Measurements from ENCODE around the gene ETNK1.
"Not testable (repeated sequence)": the region's sequence is repeated elsewhere in the genome, so short reads cannot be mapped to it uniquely, and the experiment has no call there.

Gene ETNK1

GRCh38 chr12:22701216-22701809 is 76.3 kb downstream of the ETNK1 start:
- H3K23ac ChIP-seq (ENCODE audit: low read length in 2 of 2); H3K4me1 ChIP-seq (ENCODE audit: control insufficient read depth, insufficient read depth, low read depth, low read length); H2BK5ac ChIP-seq (ENCODE audit: low read depth, low read length, poor library complexity, severe bottlenecking); H2BK12ac ChIP-seq (ENCODE audit: low read length in 2 of 2); H4K91ac ChIP-seq (ENCODE audit: low read length); H4K8ac ChIP-seq (ENCODE audit: low read length); H2AFZ ChIP-seq (ENCODE audit: low read depth, low read length); H3K14ac ChIP-seq (ENCODE audit: low read length in 2 of 2); H3K36me3 ChIP-seq (ENCODE audit: control insufficient read depth in 1 of 2, insufficient read depth in 2 of 2, low read depth in 1 of 2, low read length in 2 of 2); H3K27me3 ChIP-seq (ENCODE audit: control insufficient read depth in 1 of 2, insufficient read depth in 1 of 2, low read length in 2 of 2); H2BK120ac ChIP-seq (ENCODE audit: low read depth, low read length); H3K4ac ChIP-seq (ENCODE audit: low read depth in 1 of 2, low read length in 2 of 2); H2AK5ac ChIP-seq (ENCODE audit: low read length, severe bottlenecking); H3K18ac ChIP-seq (ENCODE audit: low read depth in 1 of 2, low read length in 2 of 2); H2BK15ac ChIP-seq (ENCODE audit: low read depth, poor library complexity, severe bottlenecking); H3K9ac ChIP-seq (ENCODE audit: low read length); DNase-seq; H3K79me1 ChIP-seq (replicated peaks; ENCODE audit: low read length, poor library complexity, severe bottlenecking); H3K4me2 ChIP-seq (ENCODE audit: low read length, poor library complexity, severe bottlenecking); H3K9me3 ChIP-seq (ENCODE audit: control insufficient read depth, low read length); H3K4me3 ChIP-seq (ENCODE audit: insufficient read depth in 1 of 2, low read depth in 1 of 2, low read length in 2 of 2): not testable (repeated sequence)
- H3K27ac ChIP-seq (ENCODE audit: low read length, poor library complexity, severe bottlenecking), result peak overlapping the region; percentile 35
- WGBS, result 57% methylated on average over 2 of the region's 7 CpGs

GRCh38 chr12:22702690-22703089 is 77.7 kb downstream of the ETNK1 start:
- Histone ChIP-seq H4K91ac (ENCODE audit: low read length) (no peak overlapping the region), H3K4me1 (ENCODE audit: control insufficient read depth, insufficient read depth, low read depth, low read length) (peaks cover 8% of the 10 kb centered on the region), H2BK15ac (ENCODE audit: low read depth, poor library complexity, severe bottlenecking) (no peak overlapping the region), H3K4ac (ENCODE audit: low read depth in 1 of 2, low read length in 2 of 2) (no peak overlapping the region), H4K8ac (ENCODE audit: low read length) (no peak overlapping the region), H3K79me1 (replicated peaks; ENCODE audit: low read length, poor library complexity, severe bottlenecking) (no peaks in the 10 kb centered on the region), H3K9me3 (ENCODE audit: control insufficient read depth, low read length) (no peaks in the 10 kb centered on the region), H3K27me3 (ENCODE audit: control insufficient read depth in 1 of 2, insufficient read depth in 1 of 2, low read length in 2 of 2) (no peaks in the 10 kb centered on the region), H3K18ac (ENCODE audit: low read depth in 1 of 2, low read length in 2 of 2) (no peak overlapping the region), H3K36me3 (ENCODE audit: control insufficient read depth in 1 of 2, insufficient read depth in 2 of 2, low read depth in 1 of 2, low read length in 2 of 2) (no peaks in the 10 kb centered on the region), H3K4me2 (ENCODE audit: low read length, poor library complexity, severe bottlenecking) (no peak overlapping the region), H2BK5ac (ENCODE audit: low read depth, low read length, poor library complexity, severe bottlenecking) (no peak overlapping the region), H3K9ac (ENCODE audit: low read length) (no peak overlapping the region), H3K27ac (ENCODE audit: low read length, poor library complexity, severe bottlenecking) (no peak overlapping the region), H2BK120ac (ENCODE audit: low read depth, low read length) (no peak overlapping the region), H2AFZ (ENCODE audit: low read depth, low read length) (no peak overlapping the region), H3K4me3 (ENCODE audit: insufficient read depth in 1 of 2, low read depth in 1 of 2, low read length in 2 of 2) (no peak overlapping the region), H3K14ac (ENCODE audit: low read length in 2 of 2) (no peak overlapping the region), H2AK5ac (ENCODE audit: low read length, severe bottlenecking) (no peak overlapping the region), H3K23ac (ENCODE audit: low read length in 2 of 2) (no peak overlapping the region), H2BK12ac (ENCODE audit: low read length in 2 of 2) (no peak overlapping the region)
- 88% methylated on average over 1 of the region's 2 CpGs for WGBS
- no peak for DNase-seq

GRCh38 chr12:22709292-22709691 is 84.3 kb downstream of the ETNK1 start:
- H3K4me2 ChIP-seq (ENCODE audit: low read length, poor library complexity, severe bottlenecking), result no peak overlapping the region
- DNase-seq, result peak; percentile 37
- 80% methylated on average over 1 of the region's 5 CpGs for WGBS

GRCh38 chr12:22712083-22712482 is 87.1 kb downstream of the ETNK1 start:
- DNase-seq, result no peak
- no peak overlapping the region for H2BK120ac ChIP-seq (ENCODE audit: low read depth, low read length)
- H3K9ac ChIP-seq (ENCODE audit: low read length), result no peak overlapping the region
- no peaks in the 10 kb centered on the region for H3K36me3 ChIP-seq (ENCODE audit: control insufficient read depth in 1 of 2, insufficient read depth in 2 of 2, low read depth in 1 of 2, low read length in 2 of 2)
- H3K27ac ChIP-seq (ENCODE audit: low read length, poor library complexity, severe bottlenecking), result no peak overlapping the region
- H4K8ac ChIP-seq (ENCODE audit: low read length), result no peak overlapping the region
- H3K4ac ChIP-seq (ENCODE audit: low read depth in 1 of 2, low read length in 2 of 2), result no peak overlapping the region
- H2BK15ac ChIP-seq (ENCODE audit: low read depth, poor library complexity, severe bottlenecking), result no peak overlapping the region
- no peak overlapping the region for H2AFZ ChIP-seq (ENCODE audit: low read depth, low read length)
- no peak overlapping the region for H2BK12ac ChIP-seq (ENCODE audit: low read length in 2 of 2)
- no peak overlapping the region for H2BK5ac ChIP-seq (ENCODE audit: low read depth, low read length, poor library complexity, severe bottlenecking)
- H4K91ac ChIP-seq (ENCODE audit: low read length), result no peak overlapping the region
- no peak overlapping the region for H3K18ac ChIP-seq (ENCODE audit: low read depth in 1 of 2, low read length in 2 of 2)
- H3K27me3 ChIP-seq (ENCODE audit: control insufficient read depth in 1 of 2, insufficient read depth in 1 of 2, low read length in 2 of 2), result no peaks in the 10 kb centered on the region
- H3K4me3 ChIP-seq (ENCODE audit: insufficient read depth in 1 of 2, low read depth in 1 of 2, low read length in 2 of 2), result no peak overlapping the region
- no peak overlapping the region for H3K23ac ChIP-seq (ENCODE audit: low read length in 2 of 2)
- H2AK5ac ChIP-seq (ENCODE audit: low read length, severe bottlenecking), result no peak overlapping the region
- WGBS, result 95% methylated on average over 6 of the region's 7 CpGs
- H3K4me2 ChIP-seq (ENCODE audit: low read length, poor library complexity, severe bottlenecking), result no peak overlapping the region
- H3K14ac ChIP-seq (ENCODE audit: low read length in 2 of 2), result no peak overlapping the region
- no peaks in the 10 kb centered on the region for H3K9me3 ChIP-seq (ENCODE audit: control insufficient read depth, low read length)
- no peaks in the 10 kb centered on the region for H3K79me1 ChIP-seq (replicated peaks; ENCODE audit: low read length, poor library complexity, severe bottlenecking)
- no peaks in the 10 kb centered on the region for H3K4me1 ChIP-seq (ENCODE audit: control insufficient read depth, insufficient read depth, low read depth, low read length)

More at GRCh38 chr12:22709292-22709691, 84.3 kb downstream of the ETNK1 start:
- H3K4me3 ChIP-seq (ENCODE audit: insufficient read depth in 1 of 2, low read depth in 1 of 2, low read length in 2 of 2), result peak overlapping the region in 1 of 2 experiments; percentile 57
- no peak overlapping the region for H2BK5ac ChIP-seq (ENCODE audit: low read depth, low read length, poor library complexity, severe bottlenecking)
- H3K79me1 ChIP-seq (replicated peaks; ENCODE audit: low read length, poor library complexity, severe bottlenecking), result no peaks in the 10 kb centered on the region
- H2BK120ac ChIP-seq (ENCODE audit: low read depth, low read length), result no peak overlapping the region
- no peak overlapping the region for H2BK12ac ChIP-seq (ENCODE audit: low read length in 2 of 2)
- H3K36me3 ChIP-seq (ENCODE audit: control insufficient read depth in 1 of 2, insufficient read depth in 2 of 2, low read depth in 1 of 2, low read length in 2 of 2), result no peaks in the 10 kb centered on the region
- H3K23ac ChIP-seq (ENCODE audit: low read length in 2 of 2), result no peak overlapping the region
- no peak overlapping the region for H3K4ac ChIP-seq (ENCODE audit: low read depth in 1 of 2, low read length in 2 of 2)
- no peak overlapping the region for H3K14ac ChIP-seq (ENCODE audit: low read length in 2 of 2)
- H2AFZ ChIP-seq (ENCODE audit: low read depth, low read length), result no peak overlapping the region
- H3K27ac ChIP-seq (ENCODE audit: low read length, poor library complexity, severe bottlenecking), result no peak overlapping the region
- H2BK15ac ChIP-seq (ENCODE audit: low read depth, poor library complexity, severe bottlenecking), result no peak overlapping the region
- no peak overlapping the region for H3K18ac ChIP-seq (ENCODE audit: low read depth in 1 of 2, low read length in 2 of 2)
- H3K27me3 ChIP-seq (ENCODE audit: control insufficient read depth in 1 of 2, insufficient read depth in 1 of 2, low read length in 2 of 2), result no peaks in the 10 kb centered on the region
- no peak overlapping the region for H4K8ac ChIP-seq (ENCODE audit: low read length)
- H3K4me1 ChIP-seq (ENCODE audit: control insufficient read depth, insufficient read depth, low read depth, low read length), result no peaks in the 10 kb centered on the region
- no peak overlapping the region for H4K91ac ChIP-seq (ENCODE audit: low read length)
- peak overlapping the region; percentile 83 for H3K9ac ChIP-seq (ENCODE audit: low read length)
- H2AK5ac ChIP-seq (ENCODE audit: low read length, severe bottlenecking), result no peak overlapping the region
- no peaks in the 10 kb centered on the region for H3K9me3 ChIP-seq (ENCODE audit: control insufficient read depth, low read length)

Measured in mesenchymal stem cell (in vitro differentiated cells and primary cell).